Measurements from ENCODE around the gene CFAP251.
"Not testable (repeated sequence)": the region's sequence is repeated elsewhere in the genome, so short reads cannot be mapped to it uniquely, and the experiment has no call there.

Gene CFAP251

GRCh38 chr12:121911824-121912585 lies 6.4 kb upstream of the CFAP251 start:
- DNase-seq (ENCODE audit: low read depth), result no peak

- DNase-seq (ENCODE audit: low read depth), result no peak
These were observed 2.5 kb upstream of the CFAP251 start for GRCh38 chr12:121915841-121916321.

- DNase-seq (ENCODE audit: low read depth), result no peak
These were observed 1.7 kb upstream of the CFAP251 start for GRCh38 chr12:121916719-121917118.

GRCh38 chr12:121918679-121919038 lies 267 bp downstream of the CFAP251 start:
- DNase-seq (ENCODE audit: low read depth), result no peak

- DNase-seq (ENCODE audit: low read depth), result no peak
These were observed 2.7 kb downstream of the CFAP251 start for GRCh38 chr12:121921066-121921465.

- no peak for DNase-seq (ENCODE audit: low read depth)
These were observed 6.9 kb downstream of the CFAP251 start for GRCh38 chr12:121925358-121925695.

- no peak for DNase-seq (ENCODE audit: low read depth)
These were observed 8.7 kb downstream of the CFAP251 start for GRCh38 chr12:121926874-121927706.

- DNase-seq (ENCODE audit: low read depth), result no peak
These were observed 9.4 kb downstream of the CFAP251 start for GRCh38 chr12:121927813-121928212.

- DNase-seq (ENCODE audit: low read depth), result not testable (repeated sequence)
These were observed 11.2 kb downstream of the CFAP251 start for GRCh38 chr12:121929545-121929944.

GRCh38 chr12:121930862-121931261 lies 12.5 kb downstream of the CFAP251 start:
- no peak for DNase-seq (ENCODE audit: low read depth)

GRCh38 chr12:121932176-121932536 lies 13.8 kb downstream of the CFAP251 start:
- no peak for DNase-seq (ENCODE audit: low read depth)

- DNase-seq (ENCODE audit: low read depth), result no peak
These were observed 14.6 kb downstream of the CFAP251 start for GRCh38 chr12:121932914-121933521.

- DNase-seq (ENCODE audit: low read depth), result no peak
These were observed 15.3 kb downstream of the CFAP251 start for GRCh38 chr12:121933522-121934308.

- DNase-seq (ENCODE audit: low read depth), result no peak
These were observed 15.9 kb downstream of the CFAP251 start for GRCh38 chr12:121934309-121934664.

- DNase-seq (ENCODE audit: low read depth), result no peak
These were observed 19.3 kb downstream of the CFAP251 start for GRCh38 chr12:121937654-121938053.

- no peak for DNase-seq (ENCODE audit: low read depth)
These were observed 20.8 kb downstream of the CFAP251 start for GRCh38 chr12:121939186-121939585.

- DNase-seq (ENCODE audit: low read depth), result no peak
These were observed 21.8 kb downstream of the CFAP251 start for GRCh38 chr12:121939992-121940766.

GRCh38 chr12:121942145-121942718 lies 23.8 kb downstream of the CFAP251 start:
- DNase-seq (ENCODE audit: low read depth), result no peak

- no peak for DNase-seq (ENCODE audit: low read depth)
These were observed 25.5 kb downstream of the CFAP251 start for GRCh38 chr12:121943926-121944325.

GRCh38 chr12:121946313-121947025 lies 28.1 kb downstream of the CFAP251 start:
- no peak for DNase-seq (ENCODE audit: low read depth)
